ENCODE measurements around the gene VPS54. TPM values are rescaled to one million over a fixed set of nuclear protein-coding genes. Genes with fewer than 3 reads are reported as not detected.

VPS54 gene
- polyA plus RNA-seq, 1 donor (not counting 4 experiments of a cell fraction or from before 2014, with no cell fraction given): 18.2 TPM

DNA sequence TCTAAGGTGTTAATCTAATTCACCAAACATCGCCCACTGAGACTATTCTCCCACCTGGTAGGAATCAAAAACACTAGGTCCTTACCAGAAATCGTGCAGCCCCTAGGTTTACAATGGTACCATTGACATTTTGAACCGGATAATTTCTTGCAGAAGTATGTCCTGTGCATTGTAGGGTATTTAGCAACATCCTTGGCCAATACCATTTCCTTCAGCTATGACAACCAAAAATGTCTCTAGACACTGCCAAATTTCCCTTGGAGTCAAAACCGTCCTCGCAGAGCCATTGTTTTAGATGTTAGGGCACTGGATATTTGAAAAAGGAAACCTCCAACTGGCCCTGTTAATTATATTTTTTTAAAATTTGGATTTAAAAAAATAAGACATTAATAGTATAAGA lies 3.8 kb downstream of the VPS54 start:
- H3K36me3 ChIP-seq (ENCODE audit: control insufficient read depth in 2 of 2, extremely low read depth in 1 of 2, insufficient read depth in 2 of 2, low read length in 2 of 2): no peaks in the 10 kb centered on the region
- TF ChIP-seq EZH2 (IDR thresholded peaks at IDR 0.05; ENCODE audit: low read length) (no peak), CTCF (optimal IDR thresholded peaks at IDR 0.05 in 1 of 3, IDR thresholded peaks at IDR 0.05 in 1 of 3, conservative IDR thresholded peaks at IDR 0.05 in 1 of 3; ENCODE audit: extremely low read depth in 1 of 3, insufficient read depth in 2 of 3, low read length in 3 of 3) (no peak)
- H3K4me3 ChIP-seq (ENCODE audit: control insufficient read depth in 2 of 3, extremely low read depth in 1 of 3, insufficient read depth in 2 of 3, low read depth in 1 of 3, low read length in 3 of 3): no peak overlapping the region
- DNase-seq (ENCODE audit: low read depth, low spot score) (no peak), FAIRE-seq (peak; percentile 9)
- no peak overlapping the region for H3K27ac ChIP-seq (ENCODE audit: control insufficient read depth, insufficient read depth, low read length)
- peaks cover 14% of the 10 kb centered on the region for H3K4me1 ChIP-seq (ENCODE audit: control insufficient read depth, extremely low read depth, insufficient read depth, low read length)
- no peaks in the 10 kb centered on the region for H4K20me1 ChIP-seq (ENCODE audit: control insufficient read depth, extremely low read depth, insufficient read depth, low read length)
- no peak overlapping the region for H3K9ac ChIP-seq (ENCODE audit: control insufficient read depth, extremely low read depth, insufficient read depth, low read length)
- peaks cover 71% of the 10 kb centered on the region for H3K79me2 ChIP-seq (ENCODE audit: control insufficient read depth, insufficient read depth, low read length)
- H3K4me2 ChIP-seq (ENCODE audit: control insufficient read depth, extremely low read depth, insufficient read depth, low read depth, low read length): no peak overlapping the region
- H3K9me3 ChIP-seq (ENCODE audit: control insufficient read depth, low read depth, low read length): no peaks in the 10 kb centered on the region
- no peaks in the 10 kb centered on the region for H3K9me1 ChIP-seq (ENCODE audit: control insufficient read depth, extremely low read depth, insufficient read depth, low read length)
- no peak overlapping the region for H2AFZ ChIP-seq (ENCODE audit: control insufficient read depth, low read length)
- H3K27me3 ChIP-seq (ENCODE audit: control insufficient read depth, extremely low read depth, insufficient read depth, low read length): no peaks in the 10 kb centered on the region
- dilution Hi-C loops (cut with MboI; ENCODE audit: extremely low pct_ligation_motif_present, low sequenced_read_pairs): no loop called here

- no peak overlapping the region for H3K9ac ChIP-seq (ENCODE audit: control insufficient read depth, extremely low read depth, insufficient read depth, low read length)
- no peaks in the 10 kb centered on the region for H4K20me1 ChIP-seq (ENCODE audit: control insufficient read depth, extremely low read depth, insufficient read depth, low read length)
- no peaks in the 10 kb centered on the region for H3K36me3 ChIP-seq (ENCODE audit: control insufficient read depth in 2 of 2, extremely low read depth in 1 of 2, insufficient read depth in 2 of 2, low read length in 2 of 2)
- H3K79me2 ChIP-seq (ENCODE audit: control insufficient read depth, insufficient read depth, low read length): peaks cover 78% of the 10 kb centered on the region
- H3K4me1 ChIP-seq (ENCODE audit: control insufficient read depth, extremely low read depth, insufficient read depth, low read length): peaks cover 10% of the 10 kb centered on the region
- FAIRE-seq: no peak
- no peaks in the 10 kb centered on the region for H3K9me1 ChIP-seq (ENCODE audit: control insufficient read depth, extremely low read depth, insufficient read depth, low read length)
- DNase-seq (ENCODE audit: low read depth, low spot score): no peak
- TF ChIP-seq CTCF (optimal IDR thresholded peaks at IDR 0.05 in 1 of 3, IDR thresholded peaks at IDR 0.05 in 1 of 3, conservative IDR thresholded peaks at IDR 0.05 in 1 of 3; ENCODE audit: extremely low read depth in 1 of 3, insufficient read depth in 2 of 3, low read length in 3 of 3) (no peak), EZH2 (IDR thresholded peaks at IDR 0.05; ENCODE audit: low read length) (no peak)
- H3K4me2 ChIP-seq (ENCODE audit: control insufficient read depth, extremely low read depth, insufficient read depth, low read depth, low read length): no peak overlapping the region
- no peaks in the 10 kb centered on the region for H3K9me3 ChIP-seq (ENCODE audit: control insufficient read depth, low read depth, low read length)
- H3K27ac ChIP-seq (ENCODE audit: control insufficient read depth, insufficient read depth, low read length): no peak overlapping the region
- H3K4me3 ChIP-seq (ENCODE audit: control insufficient read depth in 2 of 3, extremely low read depth in 1 of 3, insufficient read depth in 2 of 3, low read depth in 1 of 3, low read length in 3 of 3): no peak overlapping the region
- no peak overlapping the region for H2AFZ ChIP-seq (ENCODE audit: control insufficient read depth, low read length)
- H3K27me3 ChIP-seq (ENCODE audit: control insufficient read depth, extremely low read depth, insufficient read depth, low read length): no peaks in the 10 kb centered on the region
- dilution Hi-C loops (cut with MboI; ENCODE audit: extremely low pct_ligation_motif_present, low sequenced_read_pairs): no loop called here
These were observed 4.6 kb downstream of the VPS54 start for GRCh38 chr2:64014628-64015027.
